ENCODE data around the gene CYB561D2. TPM values are rescaled to one million over a fixed set of nuclear protein-coding genes. Genes with fewer than 3 reads are reported as not detected.

CYB561D2 gene, protein sequence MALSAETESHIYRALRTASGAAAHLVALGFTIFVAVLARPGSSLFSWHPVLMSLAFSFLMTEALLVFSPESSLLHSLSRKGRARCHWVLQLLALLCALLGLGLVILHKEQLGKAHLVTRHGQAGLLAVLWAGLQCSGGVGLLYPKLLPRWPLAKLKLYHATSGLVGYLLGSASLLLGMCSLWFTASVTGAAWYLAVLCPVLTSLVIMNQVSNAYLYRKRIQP
- total RNA-seq: 13.6 and 16.3 TPM in 2 replicates
- polyA plus RNA-seq: 46.0 and 55.8 TPM in 2 replicates
- 24.4 and 27.2 TPM in 2 replicates for polyA plus RNA-seq (2011; cell fraction: cytosol; rRNA removed)
- polyA plus RNA-seq (2011; cell fraction: nucleus; rRNA removed): 22.0 and 22.2 TPM in 2 replicates
- 12.0 and 17.1 TPM in 2 replicates for polyA plus RNA-seq (2012)
- polyA minus RNA-seq: 20.8 TPM in 2 replicates
- polyA minus RNA-seq (2011; cell fraction: cytosol; rRNA and poly(A)+ RNA removed): 11.3 TPM
- polyA minus RNA-seq (2011; cell fraction: nucleus; rRNA and poly(A)+ RNA removed): 6.3 and 8.8 TPM in 2 replicates
- Bru-seq, nascent RNA: percentile 52 among the genes with signal in this experiment
- BruChase-seq, experiment 1, labeled RNA remaining after a 6-hour chase: percentile 45 among the genes with signal in this experiment
- percentile 50 among the genes with signal in this experiment for BruChase-seq, experiment 2, labeled RNA remaining after a 2-hour chase
- long read RNA-seq, transcript CYB561D2-205 (4 exons, 1,319 nt): major isoform, 41 of 78 reads
- long read RNA-seq, transcript CYB561D2-202 (3 exons, 1,533 nt): minor isoform, 9 of 78 reads
- long read RNA-seq, transcript CYB561D2-201 (4 exons, 1,225 nt): minor isoform, 16 of 78 reads
- long read RNA-seq, transcript CYB561D2-203 (2 exons, 841 nt): minor isoform, 5 of 78 reads
- long read RNA-seq, partial matches to known transcripts: 0 of 78 reads
- long read RNA-seq, other reads (novel, unspliced or antisense): 7 of 78 reads

DNA sequence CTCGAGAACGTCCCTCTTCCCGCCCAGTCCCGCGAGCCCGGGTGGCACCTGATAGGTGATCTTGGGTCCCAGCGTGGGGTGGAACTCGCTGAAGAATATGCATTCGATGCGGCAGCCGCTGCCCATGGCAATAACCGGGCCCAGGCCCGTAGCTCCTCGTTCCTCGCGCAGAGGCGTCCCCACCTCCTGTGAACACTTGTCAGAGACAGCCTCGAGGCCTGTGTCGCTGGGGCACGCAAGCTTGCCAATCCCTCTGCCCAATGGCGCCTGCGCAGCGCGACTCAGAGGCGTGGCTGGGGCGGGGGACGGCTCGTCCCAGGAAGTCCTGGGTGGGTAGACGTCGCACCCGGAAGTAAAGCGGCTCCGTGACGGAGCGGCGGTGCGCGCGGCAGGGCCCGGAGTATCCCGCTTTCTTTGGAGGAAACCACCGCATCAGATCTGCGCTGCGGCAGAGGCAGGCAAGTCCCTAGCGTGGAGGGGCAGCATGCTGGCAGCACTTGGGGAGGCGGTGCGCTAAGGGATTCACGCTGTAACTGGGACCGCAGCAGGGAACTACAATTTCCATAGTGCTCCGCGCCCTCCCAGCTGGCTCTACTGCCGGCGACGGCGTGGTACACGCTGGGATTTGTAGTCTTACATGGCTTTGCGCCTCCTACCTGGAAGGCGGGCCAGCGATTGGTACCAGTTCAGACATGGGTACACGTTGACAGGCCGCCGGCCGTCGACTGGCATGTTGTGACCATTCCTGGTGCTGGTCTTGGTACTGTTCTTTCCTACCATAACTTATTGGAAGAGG lies at the start of gene CYB561D2, which contains the start of gene NPRL2:
CYB561D2 (plus strand) TSS at position 336 of the 796 bp plus-strand sequence. CDS start 572 bp downstream, outside the sequence.
NPRL2 (minus strand) TSS at position 249 of the 796 bp plus-strand sequence; CDS start at position 126, 123 bp downstream.
- peak; percentile 95 for FAIRE-seq

More for the DNA sequence above, at the start of gene CYB561D2, which contains the start of gene NPRL2:
- intact Hi-C loops (cut with micrococcal nuclease): loop anchor here (1.0 kb wide), 1 partner anchor 9 kb away; the partner anchor contains the start of gene TMEM115
- H3K9me1 ChIP-seq (replicated peaks; ENCODE audit: control insufficient read depth, extremely low read depth, insufficient read depth, low read length): no peaks in the 10 kb centered on the region
- dilution Hi-C loops (cut with MboI; ENCODE audit: extremely low pct_ligation_motif_present, low sequenced_read_pairs): no loop called here
- H3K9ac ChIP-seq (replicated peaks; ENCODE audit: extremely low read depth, insufficient read depth, low read length): peak within 1 kb of the TSS; percentile 33
- H3K4me3 ChIP-seq (replicated peaks in 1 of 3; ENCODE audit: insufficient read depth in 1 of 3, low read depth in 1 of 3, low read length in 3 of 3): peak within 1 kb of the TSS; percentile 19 to 77 (median 40)
- peaks cover 8 to 29% of the 10 kb centered on the region in 2 experiments for H3K36me3 ChIP-seq (ENCODE audit: control insufficient read depth in 2 of 2, extremely low read depth in 1 of 2, insufficient read depth in 2 of 2, low read length in 2 of 2)
- H3K27me3 ChIP-seq (ENCODE audit: control insufficient read depth in 2 of 2, insufficient read depth in 2 of 2, low read length in 2 of 2): no peaks in the 10 kb centered on the region
- peak within 1 kb of the TSS; percentile 67 for H3K4me2 ChIP-seq (ENCODE audit: insufficient read depth, low read length)
- H4K20me1 ChIP-seq (replicated peaks; ENCODE audit: control insufficient read depth, extremely low read depth, insufficient read depth, low read length): peaks cover 3% of the 10 kb centered on the region
- H3K4me1 ChIP-seq (ENCODE audit: control insufficient read depth, extremely low read depth, insufficient read depth, low read length): peaks cover 16% of the 10 kb centered on the region
- H3K27ac ChIP-seq (ENCODE audit: insufficient read depth, low read depth, low read length): no peak within 1 kb of the TSS
- BruUV-seq (replicated peaks): no TSS peak
- TF ChIP-seq POLR2AphosphoS5 (IDR thresholded peaks at IDR 0.05; ENCODE audit: insufficient read depth, low read depth, low read length): peak; percentile 67
- no peak for TF ChIP-seq JUN (IDR thresholded peaks at IDR 0.05; ENCODE audit: borderline replicate concordance, insufficient read depth, insufficient read length, low read depth)
- no peak for TF ChIP-seq MYC (IDR thresholded peaks at IDR 0.05; ENCODE audit: low read depth, low read length)
- TF ChIP-seq GATA2 (IDR thresholded peaks at IDR 0.05; ENCODE audit: insufficient read depth, insufficient read length, low read depth, low read length): no peak
- TF ChIP-seq EZH2 (IDR thresholded peaks at IDR 0.05; ENCODE audit: borderline replicate concordance, low read depth, low read length, severe bottlenecking): no peak
- TF ChIP-seq, protein P1, sequence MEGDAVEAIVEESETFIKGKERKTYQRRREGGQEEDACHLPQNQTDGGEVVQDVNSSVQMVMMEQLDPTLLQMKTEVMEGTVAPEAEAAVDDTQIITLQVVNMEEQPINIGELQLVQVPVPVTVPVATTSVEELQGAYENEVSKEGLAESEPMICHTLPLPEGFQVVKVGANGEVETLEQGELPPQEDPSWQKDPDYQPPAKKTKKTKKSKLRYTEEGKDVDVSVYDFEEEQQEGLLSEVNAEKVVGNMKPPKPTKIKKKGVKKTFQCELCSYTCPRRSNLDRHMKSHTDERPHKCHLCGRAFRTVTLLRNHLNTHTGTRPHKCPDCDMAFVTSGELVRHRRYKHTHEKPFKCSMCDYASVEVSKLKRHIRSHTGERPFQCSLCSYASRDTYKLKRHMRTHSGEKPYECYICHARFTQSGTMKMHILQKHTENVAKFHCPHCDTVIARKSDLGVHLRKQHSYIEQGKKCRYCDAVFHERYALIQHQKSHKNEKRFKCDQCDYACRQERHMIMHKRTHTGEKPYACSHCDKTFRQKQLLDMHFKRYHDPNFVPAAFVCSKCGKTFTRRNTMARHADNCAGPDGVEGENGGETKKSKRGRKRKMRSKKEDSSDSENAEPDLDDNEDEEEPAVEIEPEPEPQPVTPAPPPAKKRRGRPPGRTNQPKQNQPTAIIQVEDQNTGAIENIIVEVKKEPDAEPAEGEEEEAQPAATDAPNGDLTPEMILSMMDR (IDR thresholded peaks at IDR 0.05; ENCODE audit: extremely low read depth in 1 of 2, insufficient read depth in 1 of 2, low read depth in 1 of 2, low read length in 2 of 2): no peak
- peak; percentile 80 for TF ChIP-seq POLR2A (IDR thresholded peaks at IDR 0.05; ENCODE audit: low read depth, low read length)
- TF ChIP-seq FOS (IDR thresholded peaks at IDR 0.05; ENCODE audit: borderline replicate concordance, insufficient read depth, low read length): no peak
- H3K9me3 ChIP-seq (replicated peaks; ENCODE audit: control insufficient read depth, insufficient read depth, low read length): no peaks in the 10 kb centered on the region
- POLR2A ChIA-PET: interaction anchor here (0.9 kb wide), 1 partner anchor 173 kb away, joined by 3 read pairs; no protein-coding TSS in a partner anchor
- peak; percentile 95 for DNase-seq (ENCODE audit: low read depth, low spot score)
- peaks cover 9% of the 10 kb centered on the region for H3K79me2 ChIP-seq (ENCODE audit: control insufficient read depth, insufficient read depth, low read length)
- CTCF ChIA-PET: interaction anchor here (0.7 to 7.7 kb wide), 10 partner anchors 9 to 261 kb away, joined by 3 to 165 read pairs (median 4); partner anchors contain the start of gene TMEM115
- H2AFZ ChIP-seq (ENCODE audit: low read depth, low read length): peak within 1 kb of the TSS; percentile 33
